HTERT RPE-1 (cell line): Measurements from ENCODE around the gene LIMA1.
"Not testable (repeated sequence)": the region's sequence is repeated elsewhere in the genome, so short reads cannot be mapped to it uniquely, and the experiment has no call there.

Source experiments
- in situ Hi-C: fragments of 300-500 bp; cut with MboI; formaldehyde crosslinking; loops from 4 replicates; pipeline ENCODE4 v1.14.3; 2020; ENCODE audit warnings: low sequenced_read_pairs

LIMA1 gene

DNA sequence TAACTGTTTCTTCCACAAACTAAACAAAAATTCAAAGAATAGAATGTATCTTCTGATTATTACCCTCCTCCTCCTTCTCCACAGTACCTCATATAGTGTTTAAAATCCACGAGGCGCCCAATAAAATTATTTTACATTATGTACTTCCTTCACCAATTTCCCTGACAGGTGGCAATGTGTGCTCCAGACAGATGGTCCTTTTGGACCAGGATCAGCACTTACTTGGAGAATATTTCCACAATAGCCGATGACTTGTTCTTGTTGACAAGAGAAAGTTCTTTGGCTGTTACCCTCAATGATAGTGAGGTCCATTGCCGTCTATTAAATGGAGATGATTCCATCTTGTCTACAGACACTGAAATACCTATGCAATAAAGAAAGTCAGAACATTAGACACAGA is 34.9 kb downstream of the LIMA1 start:
- in situ Hi-C loops = no loop called here

DNA sequence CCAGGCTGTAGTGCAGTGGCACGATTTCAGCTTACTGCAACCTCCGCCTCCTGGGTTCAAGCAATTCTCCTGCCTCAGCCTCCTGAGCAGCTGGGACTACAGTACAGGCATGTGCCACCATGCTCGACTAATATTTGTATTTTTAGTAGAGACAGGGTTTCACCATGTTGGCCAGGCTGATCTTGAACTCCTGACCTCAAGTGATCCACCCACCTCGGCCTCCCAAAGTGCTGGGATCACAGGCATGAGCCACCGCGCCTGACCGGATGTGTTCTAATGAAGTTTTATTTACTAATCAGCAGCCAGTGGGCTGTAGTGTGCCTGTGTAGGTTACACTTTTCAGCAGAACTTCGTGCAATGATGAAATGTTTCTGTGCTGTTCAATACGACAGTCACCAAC is 35.7 kb downstream of the LIMA1 start:
- in situ Hi-C loops = not testable (repeated sequence)

DNA sequence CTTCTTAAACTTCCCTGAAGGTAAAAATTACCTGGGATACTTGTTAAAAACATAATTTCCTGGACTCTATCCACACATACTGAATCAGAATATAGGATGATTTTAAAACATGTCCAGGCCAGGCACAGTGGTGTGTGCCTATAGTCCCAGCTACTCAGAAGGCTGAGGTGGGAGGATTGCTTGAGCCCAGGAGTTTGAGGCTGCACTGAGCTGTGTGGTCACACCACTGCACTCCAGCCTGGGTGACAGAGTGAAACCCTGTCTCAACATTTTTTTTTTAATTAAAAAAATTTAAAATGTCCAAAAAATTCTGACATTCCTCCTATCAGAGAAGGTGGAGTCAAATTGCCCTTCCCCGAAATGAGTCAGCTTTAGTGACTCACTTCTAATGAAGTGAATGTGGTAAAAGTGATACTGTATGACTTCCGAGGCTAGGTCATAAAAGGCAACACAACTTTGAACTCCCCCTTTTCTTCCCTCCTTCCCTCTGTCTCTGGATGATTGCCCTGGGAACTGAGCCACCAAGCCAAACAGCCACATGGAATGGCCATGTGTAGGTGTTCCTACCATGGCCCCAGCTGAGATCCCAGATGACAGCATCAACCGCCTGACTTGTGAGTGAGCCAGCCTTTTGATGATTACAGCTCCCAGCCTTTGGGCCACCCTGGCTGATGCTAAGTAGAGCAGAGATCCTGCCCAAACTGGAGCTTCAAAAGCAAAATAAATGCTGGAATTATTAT is 36.3 kb downstream of the LIMA1 start:
- in situ Hi-C loops = no loop called here

DNA sequence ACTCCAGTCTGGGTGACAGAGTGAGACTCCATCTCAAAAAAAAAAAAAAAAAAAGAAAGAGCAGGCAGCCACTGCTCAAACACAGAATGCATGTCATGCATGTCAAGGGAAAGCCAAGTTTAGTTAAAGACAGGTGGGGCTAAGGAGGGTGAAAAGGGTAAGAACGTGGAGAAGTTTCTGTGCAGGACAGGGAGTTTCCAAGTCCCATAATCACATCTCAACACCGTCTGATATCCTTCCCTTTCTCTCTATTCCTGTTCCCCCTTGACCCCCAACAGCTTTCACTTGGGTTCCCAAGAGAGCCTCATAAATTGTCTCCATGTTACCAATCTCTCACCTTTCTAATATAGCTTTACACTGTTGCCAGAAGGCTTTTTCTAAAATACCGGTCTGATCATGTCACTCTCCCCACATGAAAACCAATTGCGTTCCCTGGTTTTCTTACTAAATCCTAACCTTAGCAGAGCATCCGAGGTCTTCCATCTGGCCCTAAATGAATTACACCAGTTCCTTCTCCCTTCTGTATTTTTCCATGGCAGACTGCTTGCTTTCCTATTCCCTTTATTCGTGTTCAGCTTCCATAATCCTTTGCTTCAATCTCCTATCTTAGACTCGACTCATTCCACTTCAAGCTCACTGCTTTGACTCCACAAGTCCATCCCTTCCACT is 37.0 kb downstream of the LIMA1 start:
- in situ Hi-C loops = no loop called here

DNA sequence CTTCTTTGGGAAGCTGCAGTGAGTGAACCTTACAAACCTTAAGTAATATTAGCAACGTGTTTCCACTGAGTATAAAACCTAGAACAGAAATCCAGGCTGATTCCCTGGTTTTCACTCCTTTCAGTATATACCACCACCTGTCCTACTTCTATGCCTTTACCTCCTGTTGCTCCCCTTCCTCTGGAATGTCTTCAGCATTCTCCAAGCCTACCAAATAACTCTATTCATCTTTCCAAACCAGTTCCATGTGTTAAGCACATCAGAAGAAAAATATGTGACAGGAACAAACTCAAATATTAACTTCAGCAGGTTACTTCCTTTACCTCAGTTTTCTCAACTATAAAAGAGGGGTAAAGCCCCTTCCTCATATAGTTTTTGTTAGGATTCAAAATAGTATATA is 39.8 kb downstream of the LIMA1 start:
- in situ Hi-C loops = no loop called here

DNA sequence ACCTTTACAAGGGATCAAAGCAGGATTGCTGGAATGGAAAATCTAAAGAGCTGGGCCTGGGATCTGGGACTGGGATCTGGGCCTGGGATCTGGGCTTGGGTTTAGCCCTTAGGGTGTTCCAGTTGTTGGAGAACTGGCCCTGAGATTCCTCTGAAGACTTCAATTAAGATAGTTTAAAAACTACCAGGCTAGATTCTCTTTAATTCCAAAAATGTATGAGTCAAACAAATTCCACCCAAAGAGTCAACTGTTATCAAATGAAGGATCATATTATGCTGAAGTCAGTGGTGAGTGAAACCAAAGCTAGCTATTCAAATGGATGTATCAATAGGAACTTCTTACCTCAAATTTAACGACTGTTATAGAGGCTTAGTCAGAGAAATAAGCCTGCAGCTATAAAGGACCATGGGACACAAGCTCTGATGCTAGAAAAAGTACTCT is 40.5 kb downstream of the LIMA1 start:
- in situ Hi-C loops = no loop called here

DNA sequence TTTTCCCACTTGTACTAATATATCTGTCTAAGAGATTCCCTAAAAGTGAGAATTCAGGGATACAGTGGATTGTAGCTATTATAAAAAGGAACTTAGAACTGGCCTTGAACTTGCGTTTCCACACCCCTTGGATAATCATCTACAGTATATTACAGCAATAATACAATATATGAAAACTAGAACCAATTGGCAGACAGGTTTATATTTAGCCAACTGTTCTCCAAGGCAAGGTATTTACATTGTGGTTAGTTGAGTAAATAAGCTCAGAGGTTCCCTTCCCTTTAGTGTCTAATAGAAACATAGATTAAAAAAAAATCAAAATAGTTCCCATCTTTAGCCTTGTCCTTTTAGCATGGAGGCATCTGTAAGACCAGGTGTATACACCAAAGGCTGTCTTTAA is 42.1 kb downstream of the LIMA1 start:
- in situ Hi-C loops = no loop called here

DNA sequence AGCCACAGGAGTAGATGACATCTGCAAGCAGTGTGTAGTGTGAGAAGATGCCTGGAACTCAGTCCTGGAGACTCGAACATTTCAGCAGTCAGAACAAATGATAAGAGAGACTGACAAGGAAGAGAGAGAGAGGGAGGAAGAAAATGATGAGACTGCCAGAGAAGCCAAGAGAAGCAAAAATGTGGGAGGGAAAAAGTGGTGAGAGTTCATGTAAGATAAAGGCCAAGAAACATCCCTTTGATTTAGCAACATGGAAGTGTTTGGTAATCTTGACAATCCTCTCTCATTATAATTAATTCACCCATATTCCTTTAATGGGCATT is 42.6 kb downstream of the LIMA1 start:
- in situ Hi-C loops = no loop called here

DNA sequence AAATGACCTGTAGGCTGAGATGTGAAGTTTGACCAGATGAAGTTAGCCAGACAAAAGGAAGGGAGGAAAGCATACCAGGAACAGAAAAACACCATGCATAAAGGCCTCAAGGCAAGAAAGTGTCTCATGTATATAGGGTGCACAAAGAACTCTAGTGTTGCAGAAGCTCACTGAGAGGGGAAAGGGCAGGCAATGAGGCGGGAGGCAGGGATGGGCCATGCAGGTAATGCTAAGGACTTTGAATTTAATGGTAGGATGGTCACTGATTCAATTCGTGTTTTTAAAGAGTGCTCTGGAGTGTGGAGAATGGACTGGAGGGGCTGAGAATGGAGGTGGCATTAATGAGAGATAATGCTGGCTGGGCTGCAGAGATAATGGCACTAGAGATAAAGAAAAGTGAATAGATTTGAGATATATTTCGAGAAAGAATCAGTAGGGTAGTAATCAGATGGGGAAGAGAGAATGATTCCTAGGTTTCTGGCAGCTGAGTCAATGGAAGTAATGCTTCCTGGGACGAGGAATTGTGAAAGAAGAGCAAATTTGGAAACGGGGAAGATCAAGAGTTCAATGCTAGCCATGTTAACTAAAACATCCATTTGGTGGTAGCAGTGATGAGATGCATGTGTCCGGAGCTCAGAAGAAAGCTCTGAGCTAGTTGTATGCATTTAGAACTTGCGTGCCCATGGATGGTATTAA is 43.1 kb downstream of the LIMA1 start:
- in situ Hi-C loops = no loop called here

DNA sequence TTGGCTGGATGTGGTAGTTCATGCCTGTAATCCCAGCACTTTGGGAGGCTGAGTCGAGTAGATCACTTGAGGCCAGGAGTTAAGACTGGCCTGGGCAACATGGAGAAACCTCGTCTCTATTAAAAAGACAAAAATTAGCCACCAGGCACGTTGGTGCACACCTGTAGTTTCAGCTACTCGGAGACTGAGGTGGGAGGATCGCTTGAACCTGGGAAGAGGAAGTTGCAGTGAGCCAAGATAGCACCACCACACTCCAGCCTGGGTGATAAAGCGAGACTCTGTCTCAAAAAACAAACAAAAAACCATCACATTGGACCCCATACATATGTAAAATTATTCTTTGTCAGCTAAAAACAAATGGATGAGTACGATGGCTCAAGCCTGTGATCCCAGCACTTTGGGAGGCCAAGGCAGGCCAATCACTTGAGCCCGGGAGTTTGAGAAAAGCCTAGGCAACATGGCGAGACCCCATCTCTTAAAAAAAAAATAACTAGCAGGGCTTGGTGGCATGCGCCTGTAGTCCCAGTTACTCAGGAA is 43.9 kb downstream of the LIMA1 start:
- in situ Hi-C loops = no loop called here

DNA sequence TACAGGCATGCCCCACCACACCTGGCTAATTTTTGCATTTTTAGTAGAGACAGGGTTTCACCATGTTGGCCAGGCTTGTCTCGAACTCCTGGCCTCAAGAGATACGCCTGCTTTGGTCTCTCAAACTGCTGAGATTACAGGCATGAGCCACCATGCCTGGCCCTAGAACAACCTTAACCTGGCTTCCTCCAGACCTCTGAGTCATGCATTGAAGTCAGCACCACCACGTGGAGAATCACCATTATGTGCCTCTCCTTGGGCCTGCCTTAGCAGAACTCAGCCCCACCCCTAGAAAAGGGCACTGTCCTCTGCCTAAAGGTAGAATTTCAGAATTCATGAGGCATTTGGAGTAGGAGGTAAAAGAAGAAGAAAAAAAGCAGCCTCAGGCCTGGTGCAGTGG is 49.0 kb downstream of the LIMA1 start:
- in situ Hi-C loops = no loop called here

DNA sequence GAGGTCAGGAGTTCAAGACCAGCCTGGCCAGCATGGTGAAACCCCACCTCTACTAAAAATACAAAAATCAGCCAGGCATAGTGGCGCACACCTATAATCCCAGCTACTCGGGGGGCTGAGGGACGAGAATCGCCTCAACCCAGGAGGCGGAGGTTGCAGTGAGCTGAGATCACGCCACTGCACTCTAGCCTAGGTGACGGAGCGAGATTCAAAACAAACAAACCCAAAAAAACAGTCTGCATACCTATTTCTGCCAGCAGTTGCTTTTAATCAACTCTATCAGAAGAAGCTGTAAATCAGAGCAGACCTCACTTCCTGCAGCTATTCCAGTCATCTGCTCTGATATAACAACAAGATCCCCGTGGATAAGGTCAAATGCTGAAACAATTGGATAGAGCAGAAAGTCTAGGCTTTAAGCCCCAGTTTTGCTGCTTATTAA is 50.5 kb downstream of the LIMA1 start:
- in situ Hi-C loops = no loop called here

DNA sequence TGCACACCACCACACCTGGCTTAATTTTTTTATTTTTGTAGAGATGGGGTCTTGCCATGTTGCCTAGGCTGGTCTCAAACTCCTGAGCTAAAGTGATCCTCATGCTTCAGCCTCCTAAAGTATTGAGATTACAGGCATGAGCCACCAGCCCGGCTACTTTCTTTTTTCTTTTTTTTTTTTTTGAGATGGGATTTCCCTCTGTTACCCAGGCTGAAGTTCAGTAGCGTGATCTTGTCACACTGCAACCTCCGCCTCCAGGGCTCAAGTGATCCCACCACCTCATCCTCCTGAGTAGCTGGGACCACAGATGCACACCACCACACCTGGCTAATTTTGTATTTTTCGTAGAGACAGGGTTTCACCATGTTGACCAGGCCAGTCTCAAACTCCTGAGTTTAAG is 51.1 kb downstream of the LIMA1 start:
- in situ Hi-C loops = no loop called here

DNA sequence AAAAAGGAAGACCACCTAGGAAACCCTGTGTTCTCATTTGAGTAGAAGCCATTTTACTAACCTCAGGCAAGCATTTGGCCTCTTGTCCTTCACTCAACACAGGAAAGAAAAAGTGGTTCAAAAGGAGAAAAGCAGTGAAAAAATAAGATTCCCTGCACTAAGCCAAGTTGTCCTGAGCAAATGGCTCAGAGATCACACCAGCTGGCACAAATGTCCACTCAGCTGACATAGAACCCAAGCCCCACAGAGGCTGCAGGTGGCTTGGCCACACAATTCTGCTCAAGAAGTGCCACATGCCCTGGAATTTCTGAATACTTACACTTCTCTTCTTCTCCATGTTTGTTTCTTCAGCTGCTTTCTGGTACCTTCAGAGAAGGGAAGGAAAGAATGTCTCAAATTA is 52.0 kb downstream of the LIMA1 start:
- in situ Hi-C loops = no loop called here

DNA sequence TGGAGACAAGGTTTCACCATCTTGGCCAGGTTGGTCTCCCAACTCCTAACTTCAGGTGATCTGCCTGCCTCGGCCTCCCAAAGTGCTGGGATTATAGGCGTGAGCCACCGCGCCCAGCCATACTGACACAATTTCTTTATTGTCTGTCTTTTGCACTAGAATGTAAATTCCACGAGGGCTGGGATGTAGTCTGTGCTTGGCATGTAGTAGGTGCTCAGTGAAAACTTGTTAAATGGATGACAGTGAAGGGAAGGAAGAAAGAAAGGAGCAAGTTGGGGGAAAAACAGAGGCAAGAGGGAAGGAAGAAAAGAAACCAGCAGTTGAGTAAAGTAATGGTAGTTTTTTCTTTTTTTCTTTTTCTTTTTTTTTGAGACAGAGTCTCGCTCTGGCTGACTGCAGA is 53.1 kb downstream of the LIMA1 start:
- in situ Hi-C loops = no loop called here

DNA sequence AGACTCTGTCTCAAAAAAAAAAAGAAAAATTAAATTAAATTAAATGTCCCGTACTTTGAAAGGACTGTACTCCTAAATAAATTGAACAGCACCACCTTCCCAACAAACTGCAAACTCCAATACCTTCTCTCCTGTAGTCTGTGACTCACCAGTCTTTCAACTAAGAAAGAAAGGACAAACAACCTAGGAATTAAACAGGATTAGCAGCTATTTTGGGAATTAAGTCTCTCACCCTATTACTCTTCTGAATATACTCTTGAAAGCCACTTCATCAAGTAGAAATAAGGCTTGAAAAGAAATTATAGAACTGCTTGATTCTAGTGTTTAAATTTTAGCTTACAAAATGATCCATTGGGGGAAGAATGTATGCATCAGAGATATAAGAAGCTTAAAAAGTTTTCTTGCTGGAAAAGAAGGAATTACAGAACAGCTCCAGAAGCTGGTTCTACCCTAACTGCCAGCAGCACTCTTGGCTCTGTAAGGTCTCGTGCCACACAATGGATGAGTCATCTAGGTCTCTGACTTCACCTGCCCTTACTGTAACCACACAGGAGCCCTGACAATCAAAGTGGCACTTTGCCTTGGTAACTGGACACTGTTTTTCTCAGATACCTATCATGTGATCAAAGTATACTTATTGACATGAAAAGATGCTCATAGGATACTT is 59.2 kb downstream of the LIMA1 start:
- in situ Hi-C loops = no loop called here

DNA sequence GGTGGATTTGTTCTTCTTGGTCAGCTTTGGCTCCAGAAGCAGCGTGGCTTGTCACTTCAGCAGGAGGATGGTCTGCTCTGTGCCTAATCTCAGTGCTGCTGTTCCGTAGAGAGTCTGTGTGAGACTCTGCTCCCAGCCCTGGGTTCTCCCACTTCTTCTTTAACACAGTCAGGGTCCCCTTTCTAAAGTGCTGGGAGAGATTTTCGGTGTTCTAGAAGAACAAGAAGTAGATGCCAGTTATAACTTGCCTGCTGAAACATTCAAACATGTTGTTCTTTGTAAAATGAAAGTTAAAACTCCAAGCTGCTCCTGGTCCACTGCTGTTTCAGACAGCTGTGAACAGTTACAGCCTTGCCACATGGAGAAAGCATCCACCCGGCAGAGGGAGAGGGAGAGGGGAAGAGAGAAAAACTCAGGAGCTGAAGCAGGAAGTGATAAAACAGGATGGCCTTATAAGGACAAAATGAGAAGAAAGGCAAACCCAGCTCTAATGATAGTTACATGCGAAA is 61.0 kb downstream of the LIMA1 start:
- in situ Hi-C loops = no loop called here

DNA sequence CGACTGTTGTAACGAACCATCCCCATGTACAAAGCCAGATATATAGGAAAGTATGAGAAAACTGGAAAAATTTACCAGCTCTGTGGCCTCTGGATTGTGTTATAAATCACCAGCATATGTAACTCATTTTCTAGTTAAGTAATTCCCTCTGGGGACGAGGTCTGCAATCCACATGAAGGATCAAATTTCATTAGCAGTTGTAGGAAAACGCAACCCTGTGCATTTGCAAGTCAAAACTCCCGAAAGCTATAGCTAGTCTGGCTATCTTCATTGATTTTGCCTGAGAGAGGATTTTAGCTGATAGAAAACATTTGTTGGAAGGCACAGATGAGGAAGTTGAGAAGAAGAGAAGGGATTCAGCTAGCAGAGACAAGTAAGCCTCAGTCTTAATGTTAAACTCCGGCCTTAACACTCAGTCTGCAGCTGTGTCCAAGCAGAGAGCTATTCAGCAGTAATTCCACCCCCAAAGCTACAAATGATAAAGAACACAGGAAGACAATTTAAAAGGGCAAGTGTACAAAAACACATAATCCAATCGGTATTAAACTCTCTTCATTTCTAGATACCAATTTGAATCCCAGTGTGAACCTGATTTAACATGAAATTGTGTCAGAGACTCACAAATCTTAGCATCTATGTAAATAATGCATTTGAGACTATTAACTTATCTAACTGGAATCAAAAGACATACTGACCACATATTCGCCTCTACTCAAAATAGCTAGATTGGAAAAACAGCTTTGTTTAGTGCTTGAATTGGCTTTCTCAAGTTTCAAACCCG is 61.9 kb downstream of the LIMA1 start:
- in situ Hi-C loops = no loop called here

DNA sequence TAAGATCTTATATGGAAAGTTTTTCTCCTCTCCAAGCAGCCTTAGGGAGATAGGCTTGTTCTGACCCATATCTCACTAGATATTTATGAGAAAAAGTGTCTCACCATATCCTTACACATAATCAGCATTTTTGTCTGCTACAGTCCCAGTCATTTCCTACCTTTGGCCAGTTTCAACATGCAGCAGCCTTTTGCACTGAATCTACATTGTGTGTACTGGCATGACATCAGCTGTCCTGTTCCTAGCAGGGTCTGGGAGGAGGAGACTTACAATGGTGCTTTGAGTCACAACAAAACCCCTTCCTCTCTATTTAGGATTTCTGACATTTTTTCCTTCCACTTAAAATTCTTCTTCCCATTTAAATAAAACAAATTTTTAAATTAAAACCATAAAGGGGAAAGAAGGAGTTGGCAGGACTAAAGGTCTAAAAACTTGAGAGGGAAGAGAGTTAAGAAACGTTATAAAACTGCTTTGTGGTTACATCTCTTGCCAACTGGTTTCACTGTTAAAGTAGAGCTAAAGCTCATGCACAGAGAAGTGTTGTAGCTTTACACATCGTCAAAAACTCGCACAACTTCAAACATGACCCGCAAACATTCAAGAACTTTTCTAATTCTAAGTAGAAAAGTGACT is 62.8 kb downstream of the LIMA1 start:
- in situ Hi-C loops = no loop called here

DNA sequence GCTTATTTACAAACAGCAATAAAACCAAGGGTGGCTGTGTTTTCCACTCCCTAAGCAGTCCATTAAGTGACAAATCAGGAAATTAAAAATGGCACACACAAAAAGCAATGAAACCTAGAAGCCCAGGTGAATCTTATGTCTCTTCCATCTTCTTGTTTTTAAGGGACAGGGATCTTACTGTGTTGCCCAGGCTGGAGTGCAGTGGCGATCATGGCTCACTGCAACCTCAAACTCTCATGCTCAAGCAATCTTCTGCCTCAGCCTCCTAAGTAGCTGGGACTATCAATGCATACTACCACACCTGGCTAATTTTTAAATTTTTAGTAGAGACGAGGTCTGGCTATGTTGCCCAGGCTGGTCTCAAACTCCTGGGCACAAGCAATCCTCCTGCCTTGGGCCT is 63.8 kb downstream of the LIMA1 start:
- in situ Hi-C loops = no loop called here
